Smooth muscle cell (in vitro differentiated cells): ENCODE data around the gene NFASC. TPM values are rescaled to one million over a fixed set of nuclear protein-coding genes. Genes with fewer than 3 reads are reported as not detected.

Source experiments
- DNase-seq: peaks from one replicate; lab custom pipeline; 2025; ENCODE audit not compliant: unreplicated experiment; lab: John Stamatoyannopoulos, UW
- H2AFZ ChIP-seq: fragments of 200-600 bp; sonication (generic); 2 replicates; pipeline ENCODE4 v1.6.0; 2016; ENCODE audit warnings: antibody characterized with exemption, low read depth, mild to moderate bottlenecking
- H3F3A ChIP-seq: fragments of 200-600 bp; sonication (generic); 2 replicates; pipeline ENCODE4 v1.6.0; 2017; ENCODE audit warnings: antibody characterized with exemption, low read depth
- H3K27ac ChIP-seq: fragments of 200-600 bp; sonication (generic); 2 replicates; pipeline ENCODE4 v1.5.1; 2016; ENCODE audit warnings: low read depth, mild to moderate bottlenecking
- H3K27me3 ChIP-seq: fragments of 200-600 bp; sonication (generic); 2 replicates; pipeline ENCODE4 v1.6.1; 2016; ENCODE audit warnings: low read depth, mild to moderate bottlenecking
- H3K36me3 ChIP-seq: fragments of 200-600 bp; sonication (generic); 2 replicates; pipeline ENCODE4 v1.5.1; 2016; ENCODE audit warnings: low read depth
- H3K4me1 ChIP-seq: fragments of 200-600 bp; sonication (generic); 2 replicates; pipeline ENCODE4 v1.5.1; 2016; ENCODE audit warnings: low read depth
- H3K4me2 ChIP-seq: fragments of 200-600 bp; sonication (generic); 2 replicates; pipeline ENCODE4 v1.6.0; 2016; ENCODE audit warnings: mild to moderate bottlenecking
- H3K4me3 ChIP-seq: fragments of 200-600 bp; sonication (generic); 2 replicates; pipeline ENCODE4 v1.5.1; 2016; ENCODE audit warnings: mild to moderate bottlenecking
- H3K79me2 ChIP-seq: fragments of 200-600 bp; sonication (generic); 2 replicates; pipeline ENCODE4 v1.6.0; 2016; ENCODE audit warnings: low read depth, mild to moderate bottlenecking
- H3K9ac ChIP-seq: fragments of 200-600 bp; sonication (generic); 2 replicates; pipeline ENCODE4 v1.6.0; 2016; ENCODE audit warnings: low read depth
- H3K9me3 ChIP-seq: fragments of 200-600 bp; sonication (generic); replicated peaks from 2 replicates; pipeline ENCODE4 v1.5.1; 2016; ENCODE audit warnings: low read depth
- H4K20me1 ChIP-seq: fragments of 200-600 bp; sonication (generic); 2 replicates; pipeline ENCODE4 v1.6.0; 2016; ENCODE audit warnings: low read depth
- CTCF ChIP-seq: fragments of 200-600 bp; sonication (generic); IDR thresholded peaks from 2 replicates; pipeline ENCODE4 v1.5.1; 2017; ENCODE audit warnings: borderline replicate concordance, mild to moderate bottlenecking, antibody characterized with exemption; ENCODE audit not compliant: insufficient read depth, poor library complexity, severe bottlenecking
- WGBS: methylation state at CpG from one replicate; pipeline ENCODE4 v1.1.7; 2016; ENCODE audit warnings: low lambda C conversion rate; 5-methylcytosine and 5-hydroxymethylcytosine counted together
- polyA plus RNA-seq: library from polyadenylated mRNA; unstranded; fragments of >200 nt; fragmentation: Nextera tagmentation; extraction: Ambion mirVana; gene quantifications from 2 replicates; pipeline ENCODE4 v1.2.1, GENCODE V29; 2016
- total RNA-seq: library from RNA; depleted of rRNA; stranded (reverse); fragments of >200 nt; gene quantifications from 2 replicates; pipeline ENCODE4 v1.2.3, GENCODE V29; 2014

Gene NFASC
- total and polyA plus RNA-seq, 2 experiments from 2014 or later: 0.09 to 0.63 TPM

DNA sequence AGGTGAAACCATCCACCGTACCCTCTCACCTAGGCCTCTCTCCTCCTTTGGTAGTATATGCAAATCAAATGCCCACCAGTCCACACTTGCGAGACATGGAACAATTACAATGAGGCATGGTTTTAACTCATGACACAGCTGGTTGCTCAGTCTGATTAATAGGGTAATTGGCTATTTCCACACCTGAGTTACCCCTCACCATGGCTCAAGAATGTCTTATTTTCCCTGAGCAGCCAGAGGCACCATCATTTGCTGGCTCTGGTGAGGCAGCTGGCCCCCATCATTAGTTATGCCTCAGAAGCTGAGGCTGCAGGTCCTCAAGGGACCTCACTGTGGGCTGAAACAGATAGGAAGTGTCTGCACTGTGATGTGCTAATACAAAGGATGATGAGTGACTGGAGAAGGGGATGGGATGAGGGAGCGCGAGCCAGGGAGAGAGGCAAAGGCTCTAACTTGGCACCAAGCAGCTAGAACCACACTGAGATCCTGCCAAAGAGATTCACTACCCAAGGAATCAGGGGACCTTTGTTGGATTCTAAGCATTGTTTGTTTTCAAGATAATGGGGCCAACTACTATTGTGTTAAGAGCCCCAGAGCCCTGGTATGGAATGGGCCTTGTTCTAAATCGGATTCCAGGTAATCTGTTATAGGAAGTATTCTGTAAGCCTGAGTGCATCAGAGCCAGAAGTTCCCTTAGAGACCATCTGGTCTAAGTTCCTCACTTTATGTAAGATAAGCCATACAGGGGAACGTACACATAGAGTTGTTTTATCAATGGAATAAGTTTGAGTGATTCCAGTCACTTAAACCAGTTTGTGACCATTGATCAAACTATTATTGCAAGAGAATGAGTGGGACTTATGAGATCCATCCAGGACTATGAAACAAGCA lies 92.3 kb downstream of the NFASC start:
- Histone ChIP-seq H3K36me3 (no peaks in the 10 kb centered on the region), H2AFZ (no peak overlapping the region), H3K27ac (no peak overlapping the region), H4K20me1 (no peaks in the 10 kb centered on the region), H3K4me1 (no peaks in the 10 kb centered on the region), H3K9me3 (no peaks in the 10 kb centered on the region), H3K79me2 (no peaks in the 10 kb centered on the region), H3K4me3 (no peak overlapping the region), H3K9ac (no peak overlapping the region), H3K27me3 (peaks cover 70% of the 10 kb centered on the region), H3K4me2 (no peak overlapping the region), H3F3A (no peaks in the 10 kb centered on the region)
- WGBS: 92% methylated on average over 6 of the region's 6 CpGs
- no peak for DNase-seq
- no peak for TF ChIP-seq CTCF

DNA sequence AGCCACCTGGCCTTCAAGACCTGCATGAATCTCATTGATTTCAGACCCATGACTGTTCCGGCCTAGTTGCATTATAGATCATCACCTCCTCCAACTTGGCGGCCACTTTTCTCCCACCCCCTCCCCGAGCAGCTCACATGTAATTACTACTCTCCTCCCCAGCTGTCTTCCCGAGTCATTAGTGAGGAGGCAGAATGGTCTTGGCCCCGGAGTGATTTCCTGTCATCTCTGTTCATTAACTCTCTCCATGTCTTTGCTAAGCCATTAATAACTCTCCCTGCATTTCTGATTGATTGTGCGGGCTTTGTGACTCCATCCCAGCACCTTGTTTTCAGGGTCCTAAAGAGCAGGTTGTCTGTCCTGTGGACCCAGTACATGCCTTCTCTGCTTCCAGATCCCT lies 96.8 kb downstream of the NFASC start:
- Histone ChIP-seq H2AFZ (no peak overlapping the region), H3K9ac (no peak overlapping the region), H3K36me3 (no peaks in the 10 kb centered on the region), H3K4me1 (peaks cover 3% of the 10 kb centered on the region), H4K20me1 (no peaks in the 10 kb centered on the region), H3K4me2 (no peak overlapping the region), H3F3A (peaks cover 3% of the 10 kb centered on the region), H3K9me3 (no peaks in the 10 kb centered on the region), H3K27me3 (peaks cover 46% of the 10 kb centered on the region), H3K27ac (no peak overlapping the region), H3K4me3 (no peak overlapping the region), H3K79me2 (no peaks in the 10 kb centered on the region)
- no peak for TF ChIP-seq CTCF
- WGBS: 79% methylated on average over 6 of the region's 6 CpGs
- DNase-seq: no peak

GRCh38 chr1:204968135-204968534 lies 97.5 kb downstream of the NFASC start:
- 96% methylated on average over 10 of the region's 10 CpGs for WGBS
- H4K20me1 ChIP-seq: no peaks in the 10 kb centered on the region
- H3K9ac ChIP-seq: no peak overlapping the region
- no peak overlapping the region for H3K27ac ChIP-seq
- no peak for TF ChIP-seq CTCF
- peaks cover 4% of the 10 kb centered on the region for H3K4me1 ChIP-seq
- H3K4me3 ChIP-seq: no peak overlapping the region
- H3K9me3 ChIP-seq: no peaks in the 10 kb centered on the region
- H3K27me3 ChIP-seq: peaks cover 45% of the 10 kb centered on the region
- DNase-seq: no peak
- no peak overlapping the region for H3K4me2 ChIP-seq
- H2AFZ ChIP-seq: no peak overlapping the region
- peaks cover 7% of the 10 kb centered on the region for H3F3A ChIP-seq
- no peaks in the 10 kb centered on the region for H3K79me2 ChIP-seq
- no peaks in the 10 kb centered on the region for H3K36me3 ChIP-seq

- Histone ChIP-seq H3K79me2 (no peaks in the 10 kb centered on the region), H4K20me1 (no peaks in the 10 kb centered on the region), H3K36me3 (no peaks in the 10 kb centered on the region), H3K4me1 (peaks cover 4% of the 10 kb centered on the region), H2AFZ (no peak overlapping the region), H3K4me2 (no peak overlapping the region), H3K27ac (no peak overlapping the region), H3K9me3 (no peaks in the 10 kb centered on the region), H3K9ac (no peak overlapping the region), H3K4me3 (no peak overlapping the region), H3K27me3 (peaks cover 37% of the 10 kb centered on the region), H3F3A (peaks cover 7% of the 10 kb centered on the region)
- TF ChIP-seq CTCF: no peak
- no peak for DNase-seq
- 95% methylated on average over 16 of the region's 16 CpGs for WGBS
Observed at GRCh38 chr1:204968951-204969350, 98.3 kb downstream of the NFASC start.
